ENCODE measurements around the gene NRP1. TPM values are rescaled to one million over a fixed set of nuclear protein-coding genes. Genes with fewer than 3 reads are reported as not detected.
A peak's percentile ranks its signal among the peaks of the same experiment; 100 is the strongest.

The NRP1 gene
- total and polyA plus RNA-seq, 12 donors = 45.3 to 229 (median 157) TPM

- intact Hi-C loops (cut with DNase I) = no loop called here
- 94% methylated on average over 3 of the region's 3 CpGs for WGBS, 2 donors
- no peak for DNase-seq
- no peak for TF ChIP-seq CTCF (IDR thresholded peaks at IDR 0.05)
- H3K4me1 ChIP-seq = peaks cover 0 to 40% (median 18%) of the 10 kb centered on the region in 9 donors
- no peak for ATAC-seq
- H3K27me3 ChIP-seq = peaks cover 0 to 3% (median 0%) of the 10 kb centered on the region in 7 donors
- no peak overlapping the region for H3K4me3 ChIP-seq
- no peaks in the 10 kb centered on the region for H3K36me3 ChIP-seq
- H3K9me3 ChIP-seq = peaks cover 0 to 5% (median 0%) of the 10 kb centered on the region in 11 donors
- H3K27ac ChIP-seq = peak overlapping the region in 1 of 10 donors; percentile 2
Measured at GRCh38 chr10:33147013-33147310, 187.5 kb downstream of the NRP1 start.

- Histone ChIP-seq H3K4me3 (no peak overlapping the region), H3K36me3 (no peaks in the 10 kb centered on the region), H3K27me3 (peaks cover 0 to 3% (median 0%) of the 10 kb centered on the region in 7 donors), H3K4me1 (peaks cover 0 to 40% (median 14%) of the 10 kb centered on the region in 9 donors), H3K9me3 (peaks cover 0 to 5% (median 0%) of the 10 kb centered on the region in 11 donors), H3K27ac (peak overlapping the region in 3 of 10 donors; percentile 2 to 38 (median 17))
- no peak for TF ChIP-seq CTCF (IDR thresholded peaks at IDR 0.05)
- no peak for DNase-seq
- ATAC-seq = no peak
- intact Hi-C loops (cut with DNase I) = no loop called here
- 85 to 87% methylated on average over 10 of the region's 10 CpGs for WGBS, 2 donors
Measured at GRCh38 chr10:33146189-33147012, 188.1 kb downstream of the NRP1 start.

GRCh38 chr10:33145451-33146188 lies 188.8 kb downstream of the NRP1 start:
- Histone ChIP-seq H3K4me3 (no peak overlapping the region), H3K36me3 (no peaks in the 10 kb centered on the region), H3K27ac (peak overlapping the region in 4 of 10 donors; percentile 7 to 49 (median 35)), H3K4me1 (peaks cover 0 to 34% (median 12%) of the 10 kb centered on the region in 9 donors), H3K27me3 (peaks cover 0 to 3% (median 0%) of the 10 kb centered on the region in 7 donors), H3K9me3 (peaks cover 0 to 5% (median 0%) of the 10 kb centered on the region in 11 donors)
- WGBS, 2 donors = 73 to 91% methylated on average over 8 of the region's 8 CpGs
- no peak for TF ChIP-seq CTCF (IDR thresholded peaks at IDR 0.05)
- intact Hi-C loops (cut with DNase I) = no loop called here
- DNase-seq (no peak), ATAC-seq (peak in 2 of 8 donors; percentile 11 to 72)

- Histone ChIP-seq H3K4me3 (no peak overlapping the region), H3K36me3 (no peaks in the 10 kb centered on the region), H3K4me1 (peaks cover 0 to 24% (median 12%) of the 10 kb centered on the region in 9 donors), H3K27me3 (peaks cover 0 to 3% (median 0%) of the 10 kb centered on the region in 7 donors), H3K9me3 (peaks cover 0 to 5% (median 0%) of the 10 kb centered on the region in 11 donors), H3K27ac (peak overlapping the region in 9 of 10 donors; percentile 58 to 88 (median 69))
- WGBS, 2 donors = 83 to 88% methylated on average over 5 of the region's 5 CpGs
- no peak for TF ChIP-seq CTCF (IDR thresholded peaks at IDR 0.05)
- intact Hi-C loops (cut with DNase I) = no loop called here
- ATAC-seq (peak in 2 of 8 donors; percentile 43 to 60), DNase-seq (no peak)
Measured at GRCh38 chr10:33143160-33143728, 191.2 kb downstream of the NRP1 start.
